HG03354 (cell line): Measurements from ENCODE around the gene YWHAQ.

Source experiments
- ATAC-seq: cut with Tn5 transposase; IDR thresholded peaks from one replicate; pipeline ENCODE4 v1.9.1; 2021; ENCODE audit warnings: mild to moderate bottlenecking; ENCODE audit not compliant: unreplicated experiment, poor library complexity, severe bottlenecking

Gene YWHAQ

GRCh38 chr2:9630736-9631552 lies at the start of gene YWHAQ:
Gene YWHAQ (minus strand): TSS chr2:9630997. CDS start chr2:9630452, 545 bp downstream.
- peak; percentile 92 for ATAC-seq

- ATAC-seq = no peak
These were observed 49.3 kb upstream of the YWHAQ start for GRCh38 chr2:9680082-9680481.

GRCh38 chr2:9679218-9679617 lies 48.4 kb upstream of the YWHAQ start:
- ATAC-seq = no peak

GRCh38 chr2:9678544-9678943 lies 47.7 kb upstream of the YWHAQ start:
- no peak for ATAC-seq

- ATAC-seq = no peak
These were observed 44.9 kb upstream of the YWHAQ start for GRCh38 chr2:9675415-9676351.

- ATAC-seq = no peak
These were observed 44.2 kb upstream of the YWHAQ start for GRCh38 chr2:9674891-9675414.

- ATAC-seq = no peak
These were observed 43.2 kb upstream of the YWHAQ start for GRCh38 chr2:9673914-9674481.

- no peak for ATAC-seq
These were observed 38.0 kb upstream of the YWHAQ start for GRCh38 chr2:9668687-9669345.

- ATAC-seq = no peak
These were observed 37.0 kb upstream of the YWHAQ start for GRCh38 chr2:9667826-9668225.

GRCh38 chr2:9666306-9666705 lies 35.5 kb upstream of the YWHAQ start:
- no peak for ATAC-seq

- ATAC-seq = no peak
These were observed 35.1 kb upstream of the YWHAQ start for GRCh38 chr2:9665898-9666297.

- no peak for ATAC-seq
These were observed 33.6 kb upstream of the YWHAQ start for GRCh38 chr2:9664365-9664764.

GRCh38 chr2:9663008-9663879 lies 32.4 kb upstream of the YWHAQ start:
- ATAC-seq = no peak

GRCh38 chr2:9661261-9661660 lies 30.5 kb upstream of the YWHAQ start:
- ATAC-seq = no peak

- no peak for ATAC-seq
These were observed 30.0 kb upstream of the YWHAQ start for GRCh38 chr2:9660781-9661180.

- ATAC-seq = no peak
These were observed 29.4 kb upstream of the YWHAQ start for GRCh38 chr2:9660154-9660553.

GRCh38 chr2:9658972-9659371 lies 28.2 kb upstream of the YWHAQ start:
- ATAC-seq = no peak

- ATAC-seq = no peak
These were observed 26.9 kb upstream of the YWHAQ start for GRCh38 chr2:9657731-9658130.

GRCh38 chr2:9657083-9657482 lies 26.3 kb upstream of the YWHAQ start:
- no peak for ATAC-seq
